ENCODE data around the gene CNTNAP5.

DNA sequence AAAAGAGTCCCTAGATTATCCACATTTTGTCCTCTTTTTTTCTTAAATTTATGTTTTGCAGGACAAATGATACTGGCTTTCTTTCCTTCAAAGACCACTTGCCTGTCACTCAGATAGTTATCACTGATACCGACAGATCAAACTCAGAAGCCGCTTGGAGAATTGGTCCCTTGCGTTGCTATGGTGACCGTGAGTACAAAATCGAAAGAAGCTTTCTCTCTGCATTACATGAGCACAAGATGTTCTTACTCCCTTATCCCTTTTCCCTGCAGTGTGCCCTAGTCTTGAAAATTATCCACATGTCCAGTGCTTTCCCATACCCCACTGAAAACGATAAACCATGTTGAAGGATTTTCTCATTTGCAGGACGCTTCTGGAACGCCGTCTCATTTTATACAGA is 738.5 kb downstream of the CNTNAP5 start:
- TF ChIP-seq, protein P1, sequence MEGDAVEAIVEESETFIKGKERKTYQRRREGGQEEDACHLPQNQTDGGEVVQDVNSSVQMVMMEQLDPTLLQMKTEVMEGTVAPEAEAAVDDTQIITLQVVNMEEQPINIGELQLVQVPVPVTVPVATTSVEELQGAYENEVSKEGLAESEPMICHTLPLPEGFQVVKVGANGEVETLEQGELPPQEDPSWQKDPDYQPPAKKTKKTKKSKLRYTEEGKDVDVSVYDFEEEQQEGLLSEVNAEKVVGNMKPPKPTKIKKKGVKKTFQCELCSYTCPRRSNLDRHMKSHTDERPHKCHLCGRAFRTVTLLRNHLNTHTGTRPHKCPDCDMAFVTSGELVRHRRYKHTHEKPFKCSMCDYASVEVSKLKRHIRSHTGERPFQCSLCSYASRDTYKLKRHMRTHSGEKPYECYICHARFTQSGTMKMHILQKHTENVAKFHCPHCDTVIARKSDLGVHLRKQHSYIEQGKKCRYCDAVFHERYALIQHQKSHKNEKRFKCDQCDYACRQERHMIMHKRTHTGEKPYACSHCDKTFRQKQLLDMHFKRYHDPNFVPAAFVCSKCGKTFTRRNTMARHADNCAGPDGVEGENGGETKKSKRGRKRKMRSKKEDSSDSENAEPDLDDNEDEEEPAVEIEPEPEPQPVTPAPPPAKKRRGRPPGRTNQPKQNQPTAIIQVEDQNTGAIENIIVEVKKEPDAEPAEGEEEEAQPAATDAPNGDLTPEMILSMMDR (conservative IDR thresholded peaks at IDR 0.05; ENCODE audit: low read depth, low read length) = no peak
- TF ChIP-seq EZH2 (IDR thresholded peaks at IDR 0.05; ENCODE audit: borderline replicate concordance, low read depth, low read length, poor library complexity, severe bottlenecking) = no peak
